C1 segment of cervical spinal cord (tissue), 14 donors: ENCODE measurements around the gene RARRES2.
"Not testable (repeated sequence)": the region's sequence is repeated elsewhere in the genome, so short reads cannot be mapped to it uniquely, and the experiment has no call there.

Experiments
- DNase-seq, 14 donors: peaks; one replicate each; lab custom pipeline; 2025; lab: John Stamatoyannopoulos, UW

The RARRES2 gene

DNA sequence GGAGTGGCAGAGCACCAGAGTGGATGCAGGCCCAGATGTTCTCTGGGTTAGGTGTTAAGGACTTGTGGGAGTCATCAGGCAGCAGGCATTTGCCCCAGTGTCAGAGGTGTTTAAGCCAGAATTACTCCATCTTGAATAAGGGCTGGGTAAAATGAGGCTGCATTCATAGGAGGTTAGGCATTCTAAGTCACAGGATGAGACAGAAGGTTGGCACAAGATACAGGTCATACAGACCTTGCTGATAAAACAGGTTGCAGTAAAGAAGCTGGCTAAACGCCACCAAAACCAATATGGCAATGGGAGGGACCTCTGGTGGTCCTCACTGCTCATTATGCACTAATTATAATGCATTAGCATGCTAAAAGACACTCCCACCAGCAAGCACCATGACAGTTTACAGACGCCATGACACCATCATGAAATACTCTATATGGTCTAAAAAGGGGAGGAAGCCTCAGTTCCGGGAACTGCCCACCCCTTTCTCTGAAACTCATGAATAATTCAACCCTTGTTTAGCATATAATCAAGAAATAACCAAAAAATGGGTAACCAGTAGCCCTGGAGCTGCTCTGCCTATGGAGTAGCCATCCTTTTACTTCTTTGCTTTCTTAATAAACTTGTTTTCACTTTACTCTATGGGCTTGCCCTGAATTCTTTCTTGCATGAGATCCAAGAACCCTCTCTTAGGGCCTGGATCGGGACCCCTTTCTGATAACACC is 19.2 kb downstream of the RARRES2 start:
- no peak for DNase-seq

DNA sequence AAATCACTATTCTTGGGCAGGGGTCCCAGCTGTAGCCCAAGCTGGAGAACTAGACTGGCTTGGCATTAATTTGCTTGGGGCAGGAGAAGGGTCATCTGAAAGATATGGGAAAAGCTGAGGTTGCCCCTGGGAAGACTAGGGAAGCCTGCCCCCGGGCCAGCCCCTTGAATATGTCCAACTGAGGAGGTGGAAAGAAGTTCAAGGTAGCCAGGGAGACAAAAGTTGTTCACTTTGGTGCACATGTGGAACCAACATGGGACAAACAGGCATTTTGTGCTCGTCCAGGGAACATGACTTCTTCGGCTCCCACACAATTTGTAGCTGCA is 19.7 kb downstream of the RARRES2 start:
- no peak for DNase-seq

- no peak for DNase-seq
Measured at GRCh38 chr7:150317748-150318444, 23.5 kb downstream of the RARRES2 start.

DNA sequence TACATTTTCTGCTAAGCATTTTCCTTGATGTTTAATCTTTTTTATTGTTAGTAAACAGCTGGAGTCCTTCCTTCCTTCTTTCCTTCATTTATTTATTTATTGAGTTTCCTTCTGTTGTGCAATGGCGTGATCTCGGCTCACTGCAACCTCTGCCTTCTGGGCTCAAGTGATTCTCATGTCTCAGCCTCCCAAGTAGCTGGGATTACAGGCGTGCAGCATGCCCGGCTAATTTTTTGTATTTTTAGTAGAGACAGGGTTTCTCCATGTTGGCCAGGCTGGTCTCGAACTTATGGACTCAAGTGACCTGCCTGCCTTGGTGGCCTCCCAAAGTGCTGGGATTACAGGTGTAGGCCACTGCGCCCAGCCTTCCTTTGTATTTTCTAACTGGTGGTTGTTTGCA is 24.4 kb downstream of the RARRES2 start:
- not testable (repeated sequence) for DNase-seq

DNA sequence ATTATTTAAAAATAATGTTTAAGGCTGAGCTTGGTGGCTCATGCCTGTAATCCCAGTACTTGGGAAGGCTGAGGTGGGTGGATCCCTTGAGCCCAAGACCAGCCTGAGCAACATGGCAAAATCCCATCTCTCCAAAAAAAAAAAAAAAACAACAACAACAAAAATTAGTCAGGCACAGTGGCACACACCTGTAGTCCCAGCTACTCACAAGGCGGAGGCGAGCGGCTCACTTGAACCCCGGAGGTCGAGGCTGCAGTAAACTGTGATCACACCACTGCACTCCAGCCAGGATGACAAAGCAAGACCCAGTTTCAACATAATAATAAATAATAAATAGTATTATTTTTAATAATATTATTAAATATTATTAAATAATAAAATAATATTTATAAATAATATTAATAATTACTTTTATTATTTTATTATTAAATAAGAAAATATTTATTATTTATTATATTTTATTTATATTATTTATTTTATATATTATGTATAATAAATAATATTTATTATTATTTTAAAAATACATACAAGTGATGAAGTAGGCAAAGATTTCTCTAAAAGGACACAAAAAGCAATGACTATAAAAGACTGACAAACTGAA is 26.7 kb downstream of the RARRES2 start:
- DNase-seq: no peak

- no peak for DNase-seq
Measured at GRCh38 chr7:150313870-150314269, 27.6 kb downstream of the RARRES2 start.

GRCh38 chr7:150313367-150313809 is 28.0 kb downstream of the RARRES2 start:
- DNase-seq: no peak

- DNase-seq: not testable (repeated sequence)
Measured at GRCh38 chr7:150312649-150313366, 28.6 kb downstream of the RARRES2 start.

DNA sequence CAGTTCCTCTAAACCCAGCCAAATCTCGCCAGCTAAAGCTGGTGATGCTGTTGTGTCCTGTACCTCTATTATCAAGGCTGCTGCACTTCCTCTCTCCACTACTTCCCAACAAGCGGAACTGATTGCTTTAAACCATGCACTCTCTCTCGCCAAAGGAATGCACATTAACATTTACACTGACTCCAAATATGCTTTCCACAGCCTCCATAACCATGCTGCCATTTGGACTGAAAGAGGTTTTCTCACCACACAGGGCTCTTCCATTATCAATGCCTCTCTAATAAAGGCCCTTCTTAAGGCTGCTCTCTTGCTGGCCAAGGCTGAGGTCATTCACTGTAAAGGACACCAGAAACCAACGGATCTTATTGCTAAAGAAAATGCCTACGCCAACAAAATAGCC is 29.7 kb downstream of the RARRES2 start:
- no peak for DNase-seq

DNA sequence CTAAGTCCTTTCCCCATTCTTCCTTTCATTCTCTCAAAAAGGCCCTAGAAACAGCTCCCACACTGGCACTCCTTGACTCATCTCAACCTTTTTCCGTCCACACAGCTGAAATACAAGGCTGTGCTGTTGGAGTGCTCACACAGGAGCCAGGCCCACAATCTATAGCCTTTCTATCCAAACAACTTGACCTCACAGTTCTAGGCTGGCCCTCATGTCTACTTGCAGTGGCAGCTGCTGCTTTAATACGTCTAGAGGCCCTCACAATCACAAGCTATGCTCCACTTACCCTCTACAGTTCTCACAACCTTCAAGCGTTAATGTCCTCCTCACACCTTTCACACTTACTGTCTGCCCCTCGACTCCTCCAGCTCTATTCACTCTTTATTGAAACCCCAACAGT is 30.3 kb downstream of the RARRES2 start:
- no peak for DNase-seq

GRCh38 chr7:150308575-150308974 is 32.9 kb downstream of the RARRES2 start:
- DNase-seq: no peak

- no peak for DNase-seq
Measured at GRCh38 chr7:150307904-150308303, 33.5 kb downstream of the RARRES2 start.

DNA sequence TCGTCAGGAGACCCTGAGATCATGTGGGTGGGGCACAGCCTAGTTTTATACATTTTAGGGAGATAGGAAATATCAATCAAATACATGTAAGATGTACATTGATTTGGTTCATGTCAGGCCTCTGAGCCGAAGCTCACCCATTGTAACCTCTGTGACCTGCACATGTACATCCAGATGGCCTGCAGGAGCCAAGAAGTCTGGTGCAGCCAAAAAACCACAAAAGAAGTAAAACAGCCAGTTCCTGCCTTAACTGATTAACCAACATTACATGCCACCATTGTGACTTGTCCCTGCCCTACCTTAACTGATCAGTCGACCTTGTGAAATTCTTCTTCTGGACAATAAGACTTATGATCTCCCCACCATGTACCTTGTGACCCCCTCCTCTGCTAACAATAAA is 34.3 kb downstream of the RARRES2 start:
- no peak for DNase-seq

DNA sequence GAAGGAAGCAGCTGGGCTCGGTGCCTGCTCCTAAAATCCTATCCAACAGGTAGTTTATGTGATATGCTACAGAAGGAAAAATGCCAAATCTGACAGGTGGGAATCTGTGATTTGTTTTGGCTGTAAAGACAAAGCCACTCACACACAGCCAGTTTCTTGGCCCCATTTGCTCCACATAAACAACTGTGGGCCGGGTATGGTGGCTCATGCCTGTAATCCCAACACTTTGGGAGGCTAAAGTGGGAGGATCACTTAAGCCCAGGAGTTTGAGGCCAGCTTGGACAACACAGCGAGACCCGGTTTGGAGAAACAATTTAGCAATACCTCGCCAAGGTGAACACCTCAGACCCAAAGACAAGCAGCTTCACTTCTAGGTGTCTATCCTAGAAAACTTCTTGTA is 35.1 kb downstream of the RARRES2 start:
- peak in 1 of 14 donors; percentile 67 for DNase-seq

DNA sequence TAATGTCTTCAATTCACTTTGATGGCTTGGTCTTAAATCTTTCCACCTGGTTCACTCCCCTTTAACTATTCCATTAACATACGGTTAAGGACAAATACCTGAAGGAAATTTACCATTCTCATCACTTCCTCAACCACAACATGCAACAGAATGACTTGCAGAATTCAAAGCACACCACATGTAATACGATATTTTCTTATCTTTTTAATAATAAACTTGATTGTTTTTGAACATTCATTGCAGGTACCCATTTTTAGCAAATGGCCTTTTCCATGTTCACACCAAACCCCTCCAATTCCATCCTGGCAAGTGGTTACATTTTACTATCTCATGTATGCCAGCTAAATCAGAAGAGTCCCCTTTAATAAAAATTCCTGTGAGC is 35.5 kb downstream of the RARRES2 start:
- not testable (repeated sequence) for DNase-seq

GRCh38 chr7:150305259-150305902 is 36.0 kb downstream of the RARRES2 start:
- not testable (repeated sequence) for DNase-seq

DNA sequence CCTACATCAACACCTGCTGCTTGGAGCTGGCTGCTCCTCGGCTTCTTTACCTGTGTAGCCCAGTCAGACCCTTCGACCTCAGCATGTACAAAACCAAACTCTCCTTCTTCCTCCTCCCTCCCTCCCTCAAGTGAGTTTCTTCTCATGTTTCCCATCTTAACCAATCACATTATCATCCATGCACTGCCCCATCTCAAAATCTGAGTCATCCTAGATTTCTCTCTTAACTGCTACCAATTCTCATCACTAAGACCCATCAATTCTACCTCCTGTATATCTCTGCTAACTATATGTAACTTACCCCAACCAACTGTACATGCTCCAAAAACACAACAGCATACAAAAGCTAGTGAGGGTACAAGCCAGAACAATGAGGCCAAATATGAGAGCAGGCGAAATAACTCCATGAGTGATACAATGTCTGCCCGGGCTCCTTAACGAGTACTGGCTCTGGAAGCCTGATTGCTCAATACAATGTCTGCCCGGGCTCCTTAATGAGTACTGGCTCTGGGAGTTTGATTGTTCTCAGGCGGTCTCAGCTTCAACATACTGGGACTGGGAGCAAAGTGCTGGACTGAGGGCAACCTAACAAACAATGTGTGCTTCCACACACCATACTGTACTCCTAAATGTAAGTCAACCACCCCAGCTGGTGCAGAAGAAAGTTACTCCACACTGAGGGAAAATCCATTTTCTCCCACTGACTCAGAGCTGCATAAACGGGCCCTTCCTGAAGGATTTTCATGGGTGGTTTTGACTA is 36.8 kb downstream of the RARRES2 start:
- DNase-seq: not testable (repeated sequence)

DNA sequence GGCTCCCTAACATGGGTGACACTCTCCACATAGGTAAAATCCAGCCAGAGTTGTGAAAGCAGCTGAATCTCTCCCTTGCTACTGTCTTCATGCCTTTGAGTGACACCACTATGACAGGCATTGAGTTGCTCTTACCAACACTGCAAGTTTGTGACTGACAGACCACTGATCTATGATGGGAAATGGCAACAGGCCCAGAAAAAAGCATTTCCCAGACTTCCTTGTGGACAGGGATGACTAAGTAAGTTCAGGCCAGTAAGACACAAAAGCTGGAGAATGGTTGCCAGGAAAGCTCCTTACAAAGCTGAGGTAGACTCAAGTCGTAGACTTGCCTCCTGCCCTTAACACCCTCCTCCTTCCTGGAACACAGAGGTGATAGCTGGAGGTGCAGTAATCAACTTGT is 38.5 kb downstream of the RARRES2 start:
- not testable (repeated sequence) for DNase-seq

DNA sequence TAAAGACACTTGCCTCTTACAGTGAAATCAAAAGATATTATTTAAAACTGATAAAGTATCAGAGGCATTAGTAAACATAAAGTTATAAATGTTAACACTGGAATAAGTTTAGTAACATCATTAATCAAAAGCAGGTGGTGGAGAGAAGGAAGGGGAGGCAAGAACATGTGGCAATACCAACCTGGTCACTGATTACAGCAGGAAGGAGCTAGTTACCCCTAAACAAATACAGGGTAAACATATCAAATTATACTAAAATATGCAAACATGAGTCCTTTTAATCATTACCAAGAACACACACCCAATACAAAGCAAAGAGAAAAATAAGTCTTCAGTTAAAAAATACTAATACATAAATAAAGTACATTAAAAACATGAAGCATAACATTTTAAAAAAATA is 43.5 kb downstream of the RARRES2 start:
- DNase-seq: not testable (repeated sequence)

DNA sequence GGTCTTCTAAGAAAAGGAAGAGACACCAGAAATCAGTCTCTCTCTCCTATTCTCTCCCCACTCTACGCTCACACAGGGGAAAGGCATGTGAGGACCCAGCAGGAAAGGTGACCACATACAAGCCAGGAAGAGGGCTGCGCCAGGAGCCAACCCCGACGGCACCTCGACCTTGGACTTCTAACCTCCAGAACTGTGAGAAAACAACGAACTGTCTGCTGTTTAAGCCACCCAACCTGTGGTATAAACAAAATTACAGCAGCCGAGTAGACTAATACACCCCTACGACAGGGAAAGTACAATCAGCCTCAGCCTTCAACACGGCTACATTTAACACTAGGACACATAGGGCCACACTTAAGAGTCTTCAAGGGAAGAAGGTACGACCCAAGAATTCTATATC is 44.6 kb downstream of the RARRES2 start:
- DNase-seq: not testable (repeated sequence)

DNA sequence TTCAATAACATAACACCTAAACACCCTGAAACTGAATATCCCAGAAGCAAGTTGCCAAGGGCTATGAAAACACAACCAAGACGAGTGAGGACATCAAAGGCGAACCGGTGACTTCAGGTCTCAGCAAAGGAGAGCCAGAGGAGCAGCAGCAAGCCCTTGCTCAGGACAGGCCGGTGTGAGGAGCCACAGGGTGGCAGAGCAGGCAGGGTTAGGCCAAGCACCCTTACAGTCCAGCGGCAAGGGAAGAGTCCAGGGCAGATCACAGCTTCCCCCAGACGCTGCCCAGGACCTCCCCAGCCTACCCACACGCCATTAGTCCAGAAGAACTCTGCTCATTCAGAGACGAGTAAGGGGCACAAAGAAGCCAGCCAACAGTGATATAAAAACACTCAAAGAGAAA is 45.8 kb downstream of the RARRES2 start:
- DNase-seq: not testable (repeated sequence)
